NCI-H774 (cell line): ENCODE measurements around the gene CRACR2B.

Source experiments
- DNase-seq: peaks from one replicate; lab custom pipeline; 2025; lab: John Stamatoyannopoulos, UW

CRACR2B gene

GRCh38 chr11:827146-827896 is 398 bp upstream of the CRACR2B start:
- DNase-seq, result no peak

DNA sequence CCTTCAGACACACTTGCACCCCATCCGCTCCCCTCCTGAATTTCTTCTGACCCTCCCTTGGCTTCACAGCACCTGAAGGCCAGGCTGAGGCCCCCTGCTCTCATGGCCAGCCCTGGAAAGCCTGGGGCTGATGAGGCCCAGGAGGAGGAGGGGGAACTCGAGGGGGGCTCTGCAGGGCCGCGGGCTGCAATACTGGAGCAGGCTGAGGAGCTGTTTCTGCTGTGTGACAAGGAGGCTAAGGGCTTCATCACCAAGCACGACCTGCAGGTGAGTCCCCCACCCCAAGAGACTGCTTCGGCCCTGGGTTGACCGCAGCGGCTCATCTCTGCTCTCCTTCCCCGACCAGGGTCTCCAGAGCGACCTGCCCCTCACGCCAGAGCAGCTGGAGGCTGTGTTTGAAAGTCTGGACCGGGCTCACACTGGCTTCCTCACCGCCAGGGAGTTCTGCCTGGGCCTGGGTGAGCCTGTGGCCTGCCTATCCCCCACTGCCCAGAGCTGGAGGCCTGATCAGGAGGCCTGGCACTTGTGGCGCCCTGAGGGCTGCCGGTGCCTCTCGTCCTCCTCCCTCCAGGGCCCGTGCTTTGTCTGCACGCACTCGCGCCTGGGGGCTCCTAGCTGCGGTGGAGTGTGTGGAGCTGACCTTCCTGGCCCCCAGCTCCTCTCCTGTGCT is 922 bp downstream of the CRACR2B start:
- no peak for DNase-seq

DNA sequence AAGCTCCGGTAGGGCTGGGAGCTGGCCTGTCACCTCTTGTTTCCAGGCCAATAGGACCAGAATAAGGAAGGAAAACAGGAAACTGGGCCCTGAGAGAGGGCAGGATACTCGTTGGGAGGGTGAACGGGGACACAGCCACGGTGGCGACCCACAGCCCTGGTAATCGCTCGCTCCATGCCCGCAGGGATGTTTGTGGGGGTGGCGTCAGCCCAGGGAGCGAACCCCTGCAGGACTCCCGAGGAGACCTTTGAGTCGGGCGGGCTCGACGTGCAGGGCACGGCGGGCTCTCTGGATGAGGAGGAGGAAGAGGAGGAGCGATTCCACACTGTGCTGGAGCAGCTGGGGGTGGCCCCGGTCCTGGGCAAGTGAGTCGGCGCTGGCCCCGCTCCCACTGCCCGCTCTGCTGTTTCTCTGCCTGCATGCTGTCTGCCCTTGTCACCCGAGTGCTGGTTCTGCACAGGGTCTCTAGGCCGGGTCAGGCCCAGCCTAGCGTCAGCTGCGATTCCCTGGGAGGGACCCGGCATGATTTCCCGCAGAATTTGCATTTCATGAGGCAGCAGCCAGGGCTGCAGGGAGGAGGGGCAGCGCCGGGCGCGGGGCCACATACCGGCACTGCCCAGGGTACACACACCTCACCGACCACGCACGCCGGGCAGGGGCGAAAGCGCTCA is 1.6 kb downstream of the CRACR2B start:
- DNase-seq, result no peak

GRCh38 chr11:829847-830294 is 2.2 kb downstream of the CRACR2B start:
- no peak for DNase-seq

GRCh38 chr11:830295-831117 is 2.8 kb downstream of the CRACR2B start:
- peak; percentile 69 for DNase-seq

GRCh38 chr11:831118-831864 is 3.6 kb downstream of the CRACR2B start:
- no peak for DNase-seq

DNA sequence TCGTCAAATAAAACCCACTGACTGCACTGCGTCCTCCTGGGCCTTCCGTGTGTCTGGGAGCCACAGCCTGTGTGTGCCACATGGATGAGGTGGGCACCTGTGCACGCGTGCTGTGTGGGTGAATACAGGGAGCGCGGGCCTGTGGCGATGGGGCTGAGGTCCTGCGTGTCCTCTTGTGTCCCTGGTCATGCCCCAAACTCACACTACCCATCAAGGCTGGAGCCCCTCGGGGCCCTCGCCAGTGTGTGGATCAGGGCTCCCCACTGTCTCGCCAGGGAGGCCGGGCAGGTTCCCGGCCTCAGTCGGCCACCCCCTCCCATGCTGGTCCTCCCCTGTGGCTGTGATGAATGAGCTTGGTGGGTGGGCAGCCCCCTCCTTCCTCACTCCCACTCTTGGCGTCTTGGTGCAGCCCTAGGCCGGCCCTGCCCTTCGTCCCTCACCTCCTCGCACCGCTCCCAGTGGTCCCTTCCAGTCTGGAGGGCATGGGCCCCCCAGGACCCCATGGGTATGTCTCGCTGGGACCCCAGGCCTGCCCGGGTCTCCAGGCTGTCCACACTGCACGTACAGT is 4.3 kb downstream of the CRACR2B start:
- no peak for DNase-seq

GRCh38 chr11:832529-833113 is 4.9 kb downstream of the CRACR2B start, which contains the start of gene CD151:
Gene CD151 (plus strand): TSS chr11:832952. CDS start chr11:836070, 3,118 bp downstream.
- peak; percentile 29 for DNase-seq

DNA sequence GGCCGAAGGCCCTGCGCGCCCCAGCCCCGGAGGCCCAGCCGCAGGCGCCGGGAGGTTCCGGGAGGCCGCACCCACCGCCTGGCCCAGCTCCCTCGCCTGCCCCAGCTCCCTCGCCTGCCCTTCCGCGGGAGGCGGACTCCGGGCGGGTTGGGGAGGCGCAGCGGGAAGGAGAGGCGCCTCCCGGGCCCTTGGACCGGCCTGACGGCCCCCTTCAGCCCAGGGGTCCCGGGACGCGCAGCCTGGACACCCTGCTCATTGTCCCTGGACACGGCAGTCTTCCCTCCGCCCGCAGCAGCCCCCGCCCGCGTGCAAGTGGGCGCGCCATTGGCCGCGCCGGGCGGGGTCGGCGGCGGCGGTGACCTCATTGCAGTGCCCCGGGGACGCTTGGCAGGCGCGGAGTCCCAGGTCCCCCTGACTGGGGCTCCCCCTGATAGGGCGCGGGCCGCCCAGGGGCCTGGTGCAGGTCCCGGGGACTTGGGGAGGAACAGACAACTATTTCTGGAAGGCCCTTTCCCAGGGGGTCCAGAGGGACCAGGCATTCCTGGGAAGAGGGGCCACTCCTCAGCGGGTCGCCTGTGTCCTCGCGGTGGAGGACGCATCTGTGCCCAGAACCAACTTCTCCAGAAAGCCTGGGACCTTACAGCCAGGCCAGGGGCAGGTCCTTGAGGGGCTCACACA is 5.5 kb downstream of the CRACR2B start:
- peak; percentile 22 for DNase-seq

- DNase-seq, result no peak
Measured at GRCh38 chr11:833849-834311, 6.2 kb downstream of the CRACR2B start.

DNA sequence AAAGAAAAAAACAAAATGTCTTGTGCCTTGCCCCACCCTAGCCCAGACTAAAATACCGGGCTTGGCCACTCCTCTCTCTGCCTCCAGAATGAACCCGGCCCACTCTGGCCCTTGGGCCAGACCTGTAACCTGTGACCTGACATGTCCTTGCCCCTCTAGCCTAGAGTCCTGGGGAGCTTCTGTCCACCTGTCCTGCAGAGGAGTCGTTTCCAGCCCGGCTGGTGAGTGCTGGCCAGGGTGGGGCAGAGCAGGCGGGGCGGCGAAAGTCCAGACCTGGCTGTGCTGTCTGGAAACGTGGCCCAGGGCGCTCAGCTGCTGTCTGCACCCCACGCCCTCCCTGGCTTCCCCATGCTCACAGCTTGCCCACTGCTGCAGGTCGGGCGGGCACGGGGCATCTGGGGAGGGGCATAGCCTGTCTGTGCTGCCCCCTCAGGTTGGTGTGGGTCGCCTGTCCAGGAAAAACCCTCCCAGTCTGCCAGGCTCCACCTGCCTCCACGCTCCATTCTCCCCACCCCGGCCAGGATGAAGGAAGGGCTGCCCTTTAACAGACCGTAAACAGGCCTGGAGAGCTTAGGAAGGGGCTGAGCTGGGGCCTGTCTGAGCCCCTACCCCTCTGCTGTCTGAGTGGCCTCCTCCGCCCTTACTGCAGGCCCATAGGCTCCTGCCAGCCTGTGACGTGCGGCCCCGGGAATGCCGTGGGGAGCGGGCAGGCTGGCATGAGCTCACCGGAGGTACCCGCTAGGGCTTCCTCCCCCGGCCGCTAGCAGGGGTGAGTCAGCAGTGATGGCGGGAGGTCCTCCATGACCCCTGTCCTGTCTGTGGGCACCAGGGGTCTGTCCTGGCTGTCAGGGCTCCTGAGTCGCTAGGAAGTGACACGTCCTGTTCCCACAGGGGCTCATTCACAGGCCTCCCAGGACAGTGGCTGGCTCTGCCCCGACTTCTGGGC is 6.9 kb downstream of the CRACR2B start:
- DNase-seq, result no peak

DNA sequence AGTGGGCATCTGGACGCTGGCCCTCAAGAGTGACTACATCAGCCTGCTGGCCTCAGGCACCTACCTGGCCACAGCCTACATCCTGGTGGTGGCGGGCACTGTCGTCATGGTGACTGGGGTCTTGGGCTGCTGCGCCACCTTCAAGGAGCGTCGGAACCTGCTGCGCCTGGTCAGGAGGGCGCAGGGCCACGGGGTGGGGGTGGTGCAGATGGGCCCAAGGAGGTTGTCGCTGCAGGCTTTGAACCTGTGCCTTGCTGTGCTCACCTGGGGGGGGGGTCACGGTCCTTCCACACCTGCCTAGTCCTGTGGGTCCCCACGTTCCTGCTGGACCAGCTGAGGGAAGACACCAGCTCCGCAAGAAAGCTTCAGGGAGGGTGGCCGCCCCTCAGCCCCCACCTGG is 8.6 kb downstream of the CRACR2B start:
- DNase-seq, result no peak

- no peak for DNase-seq
Measured at GRCh38 chr11:836700-837099, 9.0 kb downstream of the CRACR2B start.

DNA sequence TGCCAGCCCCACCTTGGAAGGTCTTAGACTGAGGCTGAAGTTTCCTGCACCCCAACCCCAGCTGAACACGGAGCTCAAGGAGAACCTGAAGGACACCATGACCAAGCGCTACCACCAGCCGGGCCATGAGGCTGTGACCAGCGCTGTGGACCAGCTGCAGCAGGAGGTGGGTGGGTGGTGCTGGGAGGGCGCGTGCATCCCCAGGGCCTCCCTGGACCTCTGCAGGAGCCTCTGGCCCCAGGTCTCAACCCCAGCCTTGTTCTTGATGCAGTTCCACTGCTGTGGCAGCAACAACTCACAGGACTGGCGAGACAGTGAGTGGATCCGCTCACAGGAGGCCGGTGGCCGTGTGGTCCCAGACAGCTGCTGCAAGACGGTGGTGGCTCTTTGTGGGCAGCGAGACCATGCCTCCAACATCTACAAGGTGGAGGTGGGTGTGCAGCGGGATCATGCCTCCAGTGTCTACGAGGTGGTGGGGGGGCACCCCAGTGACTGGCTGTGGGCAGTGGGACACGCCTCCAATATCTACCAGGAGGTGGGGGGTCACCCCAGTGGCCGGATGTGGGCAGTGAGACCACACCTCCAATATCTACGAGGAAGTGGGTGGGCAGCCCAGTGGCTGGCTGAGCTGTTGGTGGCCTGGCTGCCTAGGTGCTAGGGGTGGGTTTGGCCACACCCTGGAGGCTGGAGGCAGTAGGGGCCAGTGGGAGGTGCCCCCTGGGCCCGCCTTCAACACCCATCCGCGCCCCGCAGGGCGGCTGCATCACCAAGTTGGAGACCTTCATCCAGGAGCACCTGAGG is 9.7 kb downstream of the CRACR2B start:
- no peak for DNase-seq

- no peak for DNase-seq
Measured at GRCh38 chr11:837990-838307, 10.2 kb downstream of the CRACR2B start.

- no peak for DNase-seq
Measured at GRCh38 chr11:838441-839279, 10.9 kb downstream of the CRACR2B start.

GRCh38 chr11:839280-839623 is 11.5 kb downstream of the CRACR2B start:
- no peak for DNase-seq
